Ectodermal cell (in vitro differentiated cells): Measurements from ENCODE around the gene NOTCH1.

Experiments
- H3K27ac ChIP-seq: 2 replicates; pipeline ENCODE4 v1.7.0; 2013; ENCODE audit warnings: mild to moderate bottlenecking, low read depth, low read length; ENCODE audit not compliant: insufficient read depth, poor library complexity, severe bottlenecking
- H3K27me3 ChIP-seq: 2 replicates; pipeline ENCODE4 v1.7.0; 2013; ENCODE audit warnings: mild to moderate bottlenecking, low read length; ENCODE audit not compliant: insufficient read depth, control insufficient read depth, poor library complexity, severe bottlenecking
- H3K36me3 ChIP-seq: one replicate; pipeline ENCODE4 v1.7.0; 2013; ENCODE audit warnings: low read length; ENCODE audit not compliant: control insufficient read depth, insufficient read depth
- H3K4me1 ChIP-seq: one replicate; pipeline ENCODE4 v1.7.0; 2013; ENCODE audit warnings: low read length; ENCODE audit not compliant: control insufficient read depth, insufficient read depth
- H3K4me3 ChIP-seq: 2 replicates; pipeline ENCODE4 v1.7.0; 2013; ENCODE audit warnings: low read depth, low read length, control low read depth; ENCODE audit not compliant: insufficient read depth
- H3K9me3 ChIP-seq: 2 replicates; pipeline ENCODE4 v1.7.0; 2013; ENCODE audit warnings: mild to moderate bottlenecking, low read length, moderate library complexity; ENCODE audit not compliant: control insufficient read depth
- WGBS, 2 experiments: methylation state at CpG; one replicate each; pipeline ENCODE4 v1.1.7; 2013; ENCODE audit warnings: missing lambda C conversion rate in 2 of 2; 5-methylcytosine and 5-hydroxymethylcytosine counted together

Gene NOTCH1

DNA sequence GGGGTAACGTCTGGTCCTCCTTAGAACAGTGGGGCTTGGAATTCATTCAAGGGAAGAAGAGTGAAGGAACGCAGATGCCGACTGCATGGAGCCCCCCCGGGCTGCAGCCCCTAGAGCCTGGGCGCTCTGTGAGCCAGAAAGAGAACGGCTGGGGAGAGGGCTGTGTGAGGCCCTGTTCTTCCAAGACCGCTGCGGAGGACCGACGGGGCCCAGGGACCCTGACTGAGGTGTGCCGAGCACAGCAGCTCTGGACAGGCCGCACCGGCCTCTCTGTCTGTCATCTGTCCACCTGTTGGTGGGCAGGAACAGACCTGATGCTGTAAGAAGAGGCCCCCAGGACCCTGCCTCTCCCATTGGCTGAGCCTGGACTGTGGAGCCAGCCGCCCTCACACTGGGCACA lies 7.7 kb upstream of the NOTCH1 start:
- no peak overlapping the region for H3K27ac ChIP-seq
- H3K9me3 ChIP-seq: no peaks in the 10 kb centered on the region
- H3K36me3 ChIP-seq: no peaks in the 10 kb centered on the region
- peaks cover 25% of the 10 kb centered on the region for H3K4me1 ChIP-seq
- 86 to 88% methylated on average over 14 of the region's 14 CpGs for WGBS, 2 experiments
- H3K4me3 ChIP-seq: no peak overlapping the region
- H3K27me3 ChIP-seq: no peaks in the 10 kb centered on the region

DNA sequence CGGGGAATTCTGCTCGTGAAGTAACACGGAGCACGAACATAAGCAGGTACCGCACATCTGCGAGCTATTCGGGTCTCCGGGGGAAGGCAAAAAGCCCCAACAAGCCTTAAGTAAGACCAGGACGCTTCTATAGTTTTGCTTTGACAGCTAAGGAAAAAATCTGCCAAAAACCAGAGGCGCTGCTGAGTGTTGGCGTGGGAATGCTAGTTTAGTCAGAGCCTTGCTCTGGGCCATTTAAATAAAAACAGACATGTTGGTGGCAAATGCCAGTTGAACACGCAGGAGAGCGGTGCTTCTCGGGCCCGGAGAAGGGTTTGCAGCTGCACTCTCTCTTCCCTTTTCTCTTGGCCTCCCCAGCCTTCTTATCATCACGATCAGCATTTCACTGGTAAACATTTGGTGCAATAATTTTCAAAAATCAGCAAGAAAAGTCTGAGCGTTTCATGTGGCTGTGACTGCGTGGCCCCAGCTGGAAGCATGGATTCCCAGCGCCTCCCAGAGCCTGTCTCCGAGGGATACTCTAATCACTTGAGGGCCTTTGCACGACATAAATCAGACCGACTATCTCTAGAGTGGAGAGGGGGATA lies 6.4 kb upstream of the NOTCH1 start:
- no peaks in the 10 kb centered on the region for H3K9me3 ChIP-seq
- 64 to 65% methylated on average over 22 of the region's 22 CpGs for WGBS, 2 experiments
- peaks cover 6% of the 10 kb centered on the region for H3K27me3 ChIP-seq
- H3K27ac ChIP-seq: no peak overlapping the region
- H3K4me3 ChIP-seq: no peak overlapping the region
- no peaks in the 10 kb centered on the region for H3K36me3 ChIP-seq
- H3K4me1 ChIP-seq: peaks cover 30% of the 10 kb centered on the region

DNA sequence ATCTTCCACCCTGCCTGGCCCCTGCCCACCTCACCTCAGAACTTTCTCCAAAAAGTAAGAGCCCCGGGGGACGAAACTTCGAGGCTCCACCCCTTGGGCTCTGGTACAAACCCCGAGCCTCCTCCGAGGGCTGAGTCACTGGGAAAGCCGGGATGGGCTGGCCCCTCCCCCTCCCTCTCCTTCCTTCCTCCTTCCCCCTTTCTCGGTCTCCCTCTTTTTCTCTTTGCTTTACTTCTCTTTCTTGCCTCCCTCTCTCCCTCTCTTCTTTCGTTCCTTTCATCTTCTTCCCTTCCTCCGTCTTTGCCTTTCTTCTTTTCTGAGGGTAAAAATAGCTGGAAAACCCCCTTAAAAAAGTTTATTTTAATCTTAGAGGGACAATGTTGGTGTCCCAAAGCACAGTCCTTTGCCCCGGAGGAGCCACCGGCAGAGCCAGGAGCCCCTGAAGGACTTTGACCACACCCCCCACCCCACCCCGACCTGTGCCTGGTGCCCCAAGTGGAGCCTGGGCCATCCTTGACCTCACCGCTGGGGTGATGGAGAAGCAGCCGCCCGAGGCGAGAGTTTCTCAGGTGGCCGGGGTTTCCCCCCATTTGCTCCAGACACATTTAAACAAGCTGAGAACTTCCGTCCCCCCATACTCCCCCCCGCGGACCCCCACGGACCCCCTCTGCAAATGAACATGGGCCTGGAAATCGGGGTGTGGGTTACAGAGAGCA lies 5.7 kb upstream of the NOTCH1 start:
- Histone ChIP-seq H3K27ac (no peak overlapping the region), H3K27me3 (peaks cover 13% of the 10 kb centered on the region), H3K36me3 (no peaks in the 10 kb centered on the region), H3K4me3 (no peak overlapping the region), H3K9me3 (no peaks in the 10 kb centered on the region), H3K4me1 (peaks cover 36% of the 10 kb centered on the region)
- WGBS, 2 experiments: 37 to 40% methylated on average over 20 to 22 of the region's 22 CpGs

DNA sequence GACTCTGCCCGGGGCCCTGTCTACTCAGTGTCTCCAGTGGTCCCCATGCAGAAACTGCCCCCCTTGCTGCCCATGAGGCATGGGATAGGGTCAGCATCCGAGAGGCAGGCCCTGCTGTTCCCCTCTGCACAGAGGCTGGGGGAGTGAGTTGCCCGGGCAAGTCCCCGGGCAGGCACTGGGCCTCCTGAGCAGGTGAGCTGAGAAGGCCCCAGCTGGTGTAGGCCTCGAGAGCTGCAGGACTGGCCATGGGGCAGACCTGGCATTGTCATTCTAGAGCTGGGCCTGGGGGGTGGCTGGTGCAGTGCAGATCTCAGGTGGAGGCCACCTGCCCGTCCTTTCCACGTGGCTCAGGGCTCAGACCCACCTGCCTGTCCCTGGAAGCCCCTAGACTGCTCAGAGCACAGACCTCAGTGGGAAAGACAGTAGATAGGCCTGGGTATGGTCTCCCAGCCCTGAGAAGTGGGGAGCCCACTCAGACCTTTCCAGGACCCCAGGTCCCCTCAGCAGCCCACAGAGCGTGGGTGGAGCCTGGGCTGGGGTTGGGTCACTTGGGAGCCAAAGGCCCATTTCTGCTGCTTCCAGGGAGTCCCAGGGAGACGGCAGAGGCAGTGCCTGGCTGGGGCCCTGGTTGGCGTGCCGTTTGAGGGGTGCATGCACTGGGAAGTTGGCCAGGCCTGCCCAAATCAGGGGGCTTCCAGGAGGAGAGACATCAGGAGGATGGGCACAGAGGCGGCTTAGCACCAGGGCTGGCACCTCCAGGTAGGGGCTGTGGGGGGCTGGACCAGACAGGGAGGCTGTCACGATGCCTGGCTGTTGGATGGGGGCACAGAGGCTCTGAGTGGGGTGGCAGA lies 4.8 kb upstream of the NOTCH1 start:
- no peak overlapping the region for H3K27ac ChIP-seq
- H3K4me1 ChIP-seq: peaks cover 38% of the 10 kb centered on the region
- no peak overlapping the region for H3K4me3 ChIP-seq

DNA sequence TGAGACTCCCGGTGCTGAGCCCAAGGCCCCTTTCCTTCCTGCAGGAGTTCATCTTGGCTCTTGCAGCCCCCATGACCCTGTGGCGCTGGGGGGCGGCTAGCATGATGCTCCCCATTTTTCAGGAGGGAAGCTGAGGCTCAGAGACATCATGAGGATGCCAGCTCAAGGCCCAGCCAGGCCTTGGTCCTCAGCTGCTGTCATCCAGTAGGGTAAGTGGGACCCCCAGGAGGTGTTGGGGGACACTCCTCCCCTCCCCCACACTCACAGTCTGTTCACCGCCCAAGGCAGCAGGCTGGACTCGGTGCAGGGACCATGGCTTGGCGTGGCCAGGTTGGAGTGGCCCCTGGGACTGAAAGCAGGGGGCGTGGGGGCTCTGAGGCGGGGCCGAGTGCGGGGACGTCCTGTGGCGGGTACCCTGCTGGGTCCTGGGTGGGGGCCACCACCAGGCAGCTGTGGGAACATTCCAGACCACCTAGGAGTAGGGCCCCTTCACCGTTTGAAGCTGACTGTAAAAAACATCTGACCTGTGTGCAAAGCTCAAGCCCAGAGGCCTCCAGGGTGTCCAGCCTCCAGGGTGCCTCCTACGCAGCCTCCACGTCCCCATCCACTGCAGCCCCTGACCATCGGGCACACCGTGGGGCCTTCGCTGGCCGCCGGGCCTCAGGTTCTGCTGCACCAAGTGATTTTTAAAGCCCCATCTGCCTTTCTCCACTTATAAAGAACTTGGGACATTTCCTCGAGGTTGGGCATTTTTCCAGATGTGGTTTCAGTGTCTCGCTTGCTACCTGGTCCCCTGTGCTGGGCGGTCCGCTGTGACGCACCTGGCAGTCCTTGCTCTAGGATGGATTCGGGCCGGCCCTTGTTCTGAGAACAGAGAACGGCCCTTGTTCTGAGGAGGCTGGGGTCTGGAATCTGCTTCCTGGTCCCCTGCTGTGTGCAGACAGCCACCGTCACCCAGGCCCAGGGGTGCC lies 3.4 kb upstream of the NOTCH1 start:
- no peak overlapping the region for H3K4me3 ChIP-seq
- peaks cover 16% of the 10 kb centered on the region for H3K27me3 ChIP-seq
- H3K4me1 ChIP-seq: peaks cover 40% of the 10 kb centered on the region
- H3K27ac ChIP-seq: no peak overlapping the region
- no peaks in the 10 kb centered on the region for H3K9me3 ChIP-seq
- H3K36me3 ChIP-seq: no peaks in the 10 kb centered on the region
- 88 to 89% methylated on average over 29 of the region's 29 CpGs for WGBS, 2 experiments

More for the DNA sequence above, 4.8 kb upstream of the NOTCH1 start:
- peaks cover 16% of the 10 kb centered on the region for H3K27me3 ChIP-seq
- no peaks in the 10 kb centered on the region for H3K36me3 ChIP-seq
- WGBS, 2 experiments: 85 to 87% methylated on average over 13 of the region's 13 CpGs
- no peaks in the 10 kb centered on the region for H3K9me3 ChIP-seq

DNA sequence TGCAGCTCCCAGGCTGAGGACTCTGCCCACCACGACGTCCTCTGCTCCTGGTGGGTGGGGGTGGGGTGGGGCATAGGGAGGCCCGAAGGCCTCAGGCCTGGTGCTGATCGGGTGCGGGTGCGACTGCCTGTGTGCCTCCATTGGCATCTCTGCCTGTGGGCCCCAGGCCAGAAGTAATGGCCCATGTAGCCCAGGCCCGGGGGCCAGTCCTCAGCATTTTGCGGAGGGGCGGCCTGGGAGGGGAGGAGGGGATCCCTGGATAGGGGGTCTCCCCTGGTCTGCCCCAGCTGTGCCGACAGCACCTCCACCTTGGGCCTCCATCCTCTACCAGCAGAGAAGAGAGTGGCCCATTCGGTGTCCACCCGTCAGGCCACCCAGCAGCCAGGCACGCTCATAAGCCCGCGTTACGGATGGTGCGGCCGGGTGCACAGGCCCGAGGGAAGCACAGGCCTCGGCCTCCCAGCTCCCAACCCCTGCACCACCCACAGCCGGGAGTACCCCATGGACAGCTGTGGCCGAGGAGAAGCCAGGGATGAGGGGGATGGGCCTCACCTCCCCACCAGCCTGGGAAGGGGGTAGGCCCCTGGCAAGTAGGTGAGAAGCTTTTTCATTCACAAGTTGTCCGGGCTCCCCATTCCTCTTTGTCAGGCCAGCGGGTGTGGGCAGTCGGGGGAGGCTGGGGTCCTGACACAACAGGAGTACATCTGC lies 1.8 kb upstream of the NOTCH1 start:
- WGBS, 2 experiments: 72 to 75% methylated on average over 25 of the region's 25 CpGs
- Histone ChIP-seq H3K4me3 (no peak overlapping the region), H3K27me3 (peaks cover 16% of the 10 kb centered on the region), H3K4me1 (peaks cover 57% of the 10 kb centered on the region), H3K27ac (no peak overlapping the region), H3K9me3 (no peaks in the 10 kb centered on the region), H3K36me3 (no peaks in the 10 kb centered on the region)

DNA sequence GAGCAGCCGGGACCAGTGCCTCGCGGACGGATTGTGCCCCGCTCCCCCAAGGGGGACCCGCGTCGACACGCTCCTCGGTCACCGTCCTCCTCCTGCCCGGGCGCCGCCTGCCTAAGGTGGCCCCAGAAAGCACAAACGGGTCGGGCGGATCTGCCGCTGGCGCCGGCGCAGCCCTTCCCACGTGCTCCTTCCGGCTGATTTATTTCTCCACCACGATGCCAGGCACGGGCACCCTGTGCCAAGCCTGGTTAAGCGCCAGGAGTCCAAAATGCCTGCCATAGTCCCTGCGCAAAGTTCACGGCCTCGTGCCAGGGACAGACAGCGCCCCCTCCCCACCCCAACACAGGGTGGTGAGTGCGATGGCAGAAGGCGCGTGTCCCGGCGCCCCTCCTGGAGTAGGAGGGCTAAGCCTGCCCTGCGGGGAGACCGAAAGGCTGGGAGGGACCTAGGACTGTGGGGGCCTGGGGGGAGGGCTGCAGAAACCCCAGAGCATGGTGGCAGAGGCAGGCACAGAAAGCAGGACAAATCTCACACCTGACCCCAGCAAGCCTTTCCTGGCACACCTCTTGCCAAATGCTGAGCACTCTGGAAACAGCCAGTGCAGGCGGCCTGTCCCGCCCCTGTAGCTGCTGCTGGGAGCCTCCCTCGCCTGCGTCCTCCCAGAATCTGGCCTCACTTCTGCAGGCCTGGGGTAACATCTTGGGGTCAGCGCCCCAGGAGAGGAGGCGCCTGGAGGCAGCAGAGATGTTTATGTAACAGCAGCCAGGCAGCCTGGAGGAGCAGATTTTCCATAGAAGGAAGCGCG lies 1.1 kb upstream of the NOTCH1 start:
- Histone ChIP-seq H3K9me3 (no peaks in the 10 kb centered on the region), H3K4me3 (peak overlapping the region; percentile 50), H3K27ac (peak overlapping the region; percentile 26), H3K36me3 (no peaks in the 10 kb centered on the region), H3K4me1 (peaks cover 52% of the 10 kb centered on the region), H3K27me3 (peaks cover 16% of the 10 kb centered on the region)
- WGBS, 2 experiments: 12 to 15% methylated on average over 45 of the region's 45 CpGs

DNA sequence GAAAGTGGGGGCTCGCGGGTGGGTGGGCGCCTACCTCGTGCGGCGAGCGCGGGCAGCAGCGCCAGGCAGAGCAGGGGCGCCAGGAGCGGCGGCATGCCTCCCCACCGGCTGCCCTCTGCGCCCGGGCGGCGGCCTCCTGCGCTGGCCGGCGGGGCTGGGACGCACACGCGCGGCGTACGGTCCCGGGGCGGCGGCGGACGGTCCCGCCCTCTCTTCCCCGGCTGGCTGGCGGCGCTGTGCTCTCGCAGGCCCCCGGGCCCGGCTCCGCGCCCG lies 220 bp downstream of the NOTCH1 start:
- no peak overlapping the region for H3K27ac ChIP-seq
- WGBS, 2 experiments: 0% methylated on average over 41 of the region's 41 CpGs
- H3K4me1 ChIP-seq: peaks cover 44% of the 10 kb centered on the region

More for the DNA sequence above, 220 bp downstream of the NOTCH1 start:
- Histone ChIP-seq H3K4me3 (peak overlapping the region; percentile 76), H3K9me3 (no peaks in the 10 kb centered on the region), H3K27me3 (peaks cover 16% of the 10 kb centered on the region), H3K36me3 (no peaks in the 10 kb centered on the region)
